ENCODE results near the gene SPATA3. TPM values are rescaled to one million over a fixed set of nuclear protein-coding genes. Genes with fewer than 3 reads are reported as not detected.

The SPATA3 gene
- polyA plus RNA-seq, 2 of the 4 experiments (the other 2 are of a cell fraction) = not detected

DNA sequence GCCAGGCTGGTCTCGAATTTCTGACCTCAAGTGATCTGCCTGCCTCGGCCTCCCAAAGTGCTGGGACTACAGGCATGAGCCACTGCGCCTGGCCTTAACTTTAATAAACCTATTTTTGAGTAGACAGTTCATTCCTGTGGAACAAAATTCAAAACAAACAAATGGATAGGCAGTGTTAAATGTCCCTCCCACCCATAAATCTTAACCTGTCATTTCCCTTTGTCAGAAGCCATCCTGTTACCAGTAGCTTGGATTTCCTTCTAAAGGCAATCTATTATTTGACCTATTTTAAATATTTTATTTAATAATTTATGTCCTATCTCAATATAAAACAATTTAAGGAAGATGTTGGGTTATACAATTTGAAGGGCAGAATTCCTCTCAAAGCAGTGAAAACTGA is 34.8 kb downstream of the SPATA3 start:
- no peak for ATAC-seq
- POLR2A ChIA-PET = no interaction called here
- WGBS (ENCODE audit: missing lambda C conversion rate) = 46% methylated on average over 3 of the region's 3 CpGs

DNA sequence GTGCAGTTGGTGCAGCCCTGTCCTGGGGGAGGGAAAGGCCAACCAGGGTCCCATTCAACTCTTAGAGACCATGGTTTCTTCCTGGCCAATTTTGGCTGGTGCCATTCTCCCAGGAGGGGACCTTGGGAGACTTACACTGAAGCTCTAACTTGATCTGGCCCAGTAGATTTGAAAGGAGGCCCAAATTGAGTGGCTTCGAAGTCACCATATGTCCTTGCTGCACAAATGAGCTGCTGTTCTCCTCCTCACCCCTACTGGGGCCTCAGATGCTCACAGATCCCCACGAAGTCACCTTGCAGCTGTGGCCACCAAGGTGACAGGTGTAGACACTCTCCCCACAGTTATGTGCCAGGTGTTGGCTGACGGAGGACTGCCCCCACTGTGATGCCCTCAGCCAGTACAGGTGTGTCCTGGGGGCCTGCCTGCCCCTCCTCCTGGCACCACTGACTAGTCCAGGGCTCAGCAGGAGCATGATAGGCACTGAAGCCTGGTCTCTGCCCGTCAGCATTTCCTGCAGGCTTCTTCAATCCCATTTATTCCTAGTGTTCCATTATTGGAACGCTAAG is 36.7 kb downstream of the SPATA3 start:
- TF ChIP-seq POLR2A (IDR thresholded peaks at IDR 0.05; ENCODE audit: low read length) = no peak
- TF ChIP-seq, protein P1, sequence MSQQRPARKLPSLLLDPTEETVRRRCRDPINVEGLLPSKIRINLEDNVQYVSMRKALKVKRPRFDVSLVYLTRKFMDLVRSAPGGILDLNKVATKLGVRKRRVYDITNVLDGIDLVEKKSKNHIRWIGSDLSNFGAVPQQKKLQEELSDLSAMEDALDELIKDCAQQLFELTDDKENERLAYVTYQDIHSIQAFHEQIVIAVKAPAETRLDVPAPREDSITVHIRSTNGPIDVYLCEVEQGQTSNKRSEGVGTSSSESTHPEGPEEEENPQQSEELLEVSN (IDR thresholded peaks at IDR 0.05; ENCODE audit: borderline replicate concordance, low read depth) = no peak
- Histone ChIP-seq H3K9me3 (no peaks in the 10 kb centered on the region), H3K4me3 (no peak overlapping the region), H3K27ac (no peak overlapping the region), H3K4me2 (no peak overlapping the region), H3K4me1 (peaks cover 22% of the 10 kb centered on the region)
- FAIRE-seq (no peak), ATAC-seq (no peak), DNase-seq (ENCODE audit: low read depth in 1 of 2, low spot score in 1 of 2) (no peak)
- CTCF ChIA-PET = interaction anchor here (0.8 to 4.6 kb wide), 5 partner anchors 16 to 419 kb away, joined by 3 to 17 read pairs (median 4); partner anchors contain the start of gene PSMD1
- POLR2A ChIA-PET = no interaction called here
- WGBS (ENCODE audit: missing lambda C conversion rate) = 68% methylated on average over 5 of the region's 5 CpGs

More for the DNA sequence above, 34.8 kb downstream of the SPATA3 start:
- Histone ChIP-seq H3K4me1 (peaks cover 19% of the 10 kb centered on the region), H3K9me3 (no peaks in the 10 kb centered on the region), H3K4me2 (no peak overlapping the region), H3K4me3 (no peak overlapping the region), H3K27ac (no peak overlapping the region)
- TF ChIP-seq, protein P2, sequence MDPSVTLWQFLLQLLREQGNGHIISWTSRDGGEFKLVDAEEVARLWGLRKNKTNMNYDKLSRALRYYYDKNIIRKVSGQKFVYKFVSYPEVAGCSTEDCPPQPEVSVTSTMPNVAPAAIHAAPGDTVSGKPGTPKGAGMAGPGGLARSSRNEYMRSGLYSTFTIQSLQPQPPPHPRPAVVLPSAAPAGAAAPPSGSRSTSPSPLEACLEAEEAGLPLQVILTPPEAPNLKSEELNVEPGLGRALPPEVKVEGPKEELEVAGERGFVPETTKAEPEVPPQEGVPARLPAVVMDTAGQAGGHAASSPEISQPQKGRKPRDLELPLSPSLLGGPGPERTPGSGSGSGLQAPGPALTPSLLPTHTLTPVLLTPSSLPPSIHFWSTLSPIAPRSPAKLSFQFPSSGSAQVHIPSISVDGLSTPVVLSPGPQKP (IDR thresholded peaks at IDR 0.05; ENCODE audit: low read depth, low read length) = no peak
- TF ChIP-seq CEBPB (IDR thresholded peaks at IDR 0.05) (no peak), ESRRA (IDR thresholded peaks at IDR 0.05; ENCODE audit: borderline replicate concordance, low read length) (no peak), HEYL (CRISPR knock-in tag; IDR thresholded peaks at IDR 0.05) (no peak), KDM5A (IDR thresholded peaks at IDR 0.05) (no peak), RFX5 (IDR thresholded peaks at IDR 0.05) (no peak), RARB (CRISPR knock-in tag; IDR thresholded peaks at IDR 0.05) (no peak), JUN (IDR thresholded peaks at IDR 0.05) (no peak), EHF (CRISPR knock-in tag; IDR thresholded peaks at IDR 0.05) (no peak), KDM1A (IDR thresholded peaks at IDR 0.05; ENCODE audit: low read depth) (no peak), ZNF302 (CRISPR knock-in tag; IDR thresholded peaks at IDR 0.05) (no peak), CBX2 (IDR thresholded peaks at IDR 0.05; ENCODE audit: borderline replicate concordance, low read depth) (no peak), CHD4 (IDR thresholded peaks at IDR 0.05; ENCODE audit: borderline replicate concordance) (no peak), EP300 (IDR thresholded peaks at IDR 0.05) (no peak), FOSL2 (IDR thresholded peaks at IDR 0.05) (no peak), FOSL2 (CRISPR knock-in tag; IDR thresholded peaks at IDR 0.05) (no peak), BHLHE40 (IDR thresholded peaks at IDR 0.05; ENCODE audit: low read depth, low read length) (no peak), TFCP2L1 (CRISPR knock-in tag; IDR thresholded peaks at IDR 0.05) (no peak), NR3C1 (IDR thresholded peaks at IDR 0.05) (no peak)
- TF ChIP-seq, protein P3, sequence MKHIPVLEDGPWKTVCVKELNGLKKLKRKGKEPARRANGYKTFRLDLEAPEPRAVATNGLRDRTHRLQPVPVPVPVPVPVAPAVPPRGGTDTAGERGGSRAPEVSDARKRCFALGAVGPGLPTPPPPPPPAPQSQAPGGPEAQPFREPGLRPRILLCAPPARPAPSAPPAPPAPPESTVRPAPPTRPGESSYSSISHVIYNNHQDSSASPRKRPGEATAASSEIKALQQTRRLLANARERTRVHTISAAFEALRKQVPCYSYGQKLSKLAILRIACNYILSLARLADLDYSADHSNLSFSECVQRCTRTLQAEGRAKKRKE (CRISPR knock-in tag; IDR thresholded peaks at IDR 0.05; ENCODE audit: low read depth) = no peak
- TF ChIP-seq, protein P4, sequence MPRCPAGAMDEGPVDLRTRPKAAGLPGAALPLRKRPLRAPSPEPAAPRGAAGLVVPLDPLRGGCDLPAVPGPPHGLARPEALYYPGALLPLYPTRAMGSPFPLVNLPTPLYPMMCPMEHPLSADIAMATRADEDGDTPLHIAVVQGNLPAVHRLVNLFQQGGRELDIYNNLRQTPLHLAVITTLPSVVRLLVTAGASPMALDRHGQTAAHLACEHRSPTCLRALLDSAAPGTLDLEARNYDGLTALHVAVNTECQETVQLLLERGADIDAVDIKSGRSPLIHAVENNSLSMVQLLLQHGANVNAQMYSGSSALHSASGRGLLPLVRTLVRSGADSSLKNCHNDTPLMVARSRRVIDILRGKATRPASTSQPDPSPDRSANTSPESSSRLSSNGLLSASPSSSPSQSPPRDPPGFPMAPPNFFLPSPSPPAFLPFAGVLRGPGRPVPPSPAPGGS (IDR thresholded peaks at IDR 0.05) = no peak
- FAIRE-seq (no peak), DNase-seq (ENCODE audit: low read depth in 1 of 2, low spot score in 1 of 2) (no peak)
- CTCF ChIA-PET = interaction anchor here (1.0 to 4.6 kb wide), 5 partner anchors 17 to 206 kb away, joined by 3 to 17 read pairs (median 3); no protein-coding TSS in a partner anchor
